Right lobe of liver (tissue), 6 donors: ENCODE measurements around the gene MAP1B. TPM values are rescaled to one million over a fixed set of nuclear protein-coding genes. Genes with fewer than 3 reads are reported as not detected.

Experiments used
- ATAC-seq, 4 donors: fragments of 200-7000 bp; cut with Tn5 transposase; one replicate each; pipeline ENCODE4 v1.9.1; 2020; ENCODE audit warnings: mild to moderate bottlenecking in 4 of 4, moderate library complexity in 4 of 4
- DNase-seq, 3 donors: peaks; one replicate each; pipeline ENCODE4 v3.0.0-alpha.2; 2020
- H3K27ac ChIP-seq, 3 donors: fragments of 200-600 bp; one replicate each; pipeline ENCODE4 v1.8.0; 2022
- H3K27me3 ChIP-seq, 2 donors: fragments of 200-600 bp; one replicate each; pipeline ENCODE4 v1.8.0; 2022
- H3K36me3 ChIP-seq, 4 donors: fragments of 200-600 bp; sonication (generic) in 1 of 4; one replicate each; pipeline versions ENCODE4 v1.5.1 to v1.8.0; 2017 to 2022; ENCODE audit warnings: control low read depth in 1 of 4
- H3K4me1 ChIP-seq, 4 donors: fragments of 200-600 bp; sonication (generic) in 1 of 4; one replicate each; pipeline versions ENCODE4 v1.5.1 to v1.8.0; 2017 to 2022; ENCODE audit warnings: control low read depth in 1 of 4
- H3K4me3 ChIP-seq, 3 donors: fragments of 200-600 bp; one replicate each; pipeline ENCODE4 v1.8.0; 2022
- H3K9me3 ChIP-seq, 4 donors: fragments of 200-600 bp; sonication (generic) in 1 of 4; one replicate each; pipeline versions ENCODE4 v1.5.1 to v1.8.0; 2017 to 2022; ENCODE audit warnings: control low read depth in 1 of 4
- POLR2A ChIP-seq: fragments of 450-650 bp; IDR thresholded peaks from one replicate; pipeline ENCODE4 v1.6.1; 2017; ENCODE audit warnings: antibody characterized with exemption, mild to moderate bottlenecking
- WGBS: methylation state at CpG from one replicate; pipeline ENCODE4 v1.1.6; 2018; ENCODE audit warnings: low coverage, low lambda C conversion rate; ENCODE audit not compliant: insufficient coverage; ENCODE audit errors: missing lambda C conversion rate; 5-methylcytosine and 5-hydroxymethylcytosine counted together
- intact Hi-C, 2 donors: fragments of 100-400 bp; cut with DNase I; formaldehyde crosslinking; loops; one replicate each; pipeline versions ENCODE4 v1.11.2 to v1.14.1; 2022
- total RNA-seq, 6 experiments: library from RNA; depleted of rRNA in 2 of 6; stranded (reverse); fragments of >200 nt in 2 of 6; fragmentation: NEBNext Ultra II Directional in 3 of 6; extraction: Animal tissue kit (Norgen Biotek cat#: 25700) in 3 of 6; gene quantifications; one replicate each; pipeline versions ENCODE4 v1.1.0 to v1.2.4, GENCODE V29; 2016 to 2023
- TF ChIP-seq, protein P1 (sequence below), 4 donors: fragments of 200-600 bp in 3 of 4; fragments of 450-650 bp in 1 of 4; IDR thresholded peaks; one replicate each; pipeline versions ENCODE4 v1.5.1 to v1.8.0; 2016 to 2022; ENCODE audit warnings: antibody characterized with exemption in 4 of 4, mild to moderate bottlenecking in 2 of 4
- donor health status: DM: no; HTN: yes; CAD: no.
- donor health status: DM: no; HTN: no; CAD: no.
- donor health status: DM: no; HTN: no; CAD: no.
- donor health status: DM: no; HTN: yes; CAD: no.
- donor health status: DM: no; HTN: yes; CAD: no.

The MAP1B gene
- total RNA-seq, 6 experiments from 2014 or later: 2.4 to 14.0 (median 5.3) TPM

DNA sequence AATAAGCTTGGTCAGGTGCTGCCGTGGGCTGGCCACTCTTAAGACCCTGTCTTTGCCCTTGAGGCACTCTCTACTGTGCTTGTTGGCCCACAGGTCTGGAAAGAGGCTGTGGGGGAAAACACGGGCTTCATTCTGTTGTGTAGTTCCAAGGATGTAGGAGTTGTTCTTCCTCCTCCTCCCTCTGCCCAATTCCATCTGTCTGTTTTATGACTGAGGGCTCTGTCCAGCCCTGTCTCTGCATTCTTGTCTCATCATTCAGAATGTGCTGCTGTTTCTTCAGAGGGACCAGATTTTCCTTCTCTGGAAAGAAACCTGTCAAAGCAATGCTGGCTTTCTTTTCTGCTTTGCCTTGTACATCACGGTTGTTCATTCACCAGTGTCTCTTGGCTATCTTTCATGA is 84.1 kb downstream of the MAP1B start:
- Histone ChIP-seq H3K9me3 (no peaks in the 10 kb centered on the region), H3K27me3 (no peaks in the 10 kb centered on the region), H3K4me3 (no peak overlapping the region), H3K4me1 (no peaks in the 10 kb centered on the region), H3K36me3 (no peaks in the 10 kb centered on the region), H3K27ac (no peak overlapping the region)
- ATAC-seq: no peak
- WGBS: 26% methylated on average over 3 of the region's 3 CpGs
- no peak for DNase-seq
- intact Hi-C loops: no loop called here
- TF ChIP-seq POLR2A: no peak
- TF ChIP-seq, protein P1, sequence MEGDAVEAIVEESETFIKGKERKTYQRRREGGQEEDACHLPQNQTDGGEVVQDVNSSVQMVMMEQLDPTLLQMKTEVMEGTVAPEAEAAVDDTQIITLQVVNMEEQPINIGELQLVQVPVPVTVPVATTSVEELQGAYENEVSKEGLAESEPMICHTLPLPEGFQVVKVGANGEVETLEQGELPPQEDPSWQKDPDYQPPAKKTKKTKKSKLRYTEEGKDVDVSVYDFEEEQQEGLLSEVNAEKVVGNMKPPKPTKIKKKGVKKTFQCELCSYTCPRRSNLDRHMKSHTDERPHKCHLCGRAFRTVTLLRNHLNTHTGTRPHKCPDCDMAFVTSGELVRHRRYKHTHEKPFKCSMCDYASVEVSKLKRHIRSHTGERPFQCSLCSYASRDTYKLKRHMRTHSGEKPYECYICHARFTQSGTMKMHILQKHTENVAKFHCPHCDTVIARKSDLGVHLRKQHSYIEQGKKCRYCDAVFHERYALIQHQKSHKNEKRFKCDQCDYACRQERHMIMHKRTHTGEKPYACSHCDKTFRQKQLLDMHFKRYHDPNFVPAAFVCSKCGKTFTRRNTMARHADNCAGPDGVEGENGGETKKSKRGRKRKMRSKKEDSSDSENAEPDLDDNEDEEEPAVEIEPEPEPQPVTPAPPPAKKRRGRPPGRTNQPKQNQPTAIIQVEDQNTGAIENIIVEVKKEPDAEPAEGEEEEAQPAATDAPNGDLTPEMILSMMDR (IDR thresholded peaks at IDR 0.05): no peak

DNA sequence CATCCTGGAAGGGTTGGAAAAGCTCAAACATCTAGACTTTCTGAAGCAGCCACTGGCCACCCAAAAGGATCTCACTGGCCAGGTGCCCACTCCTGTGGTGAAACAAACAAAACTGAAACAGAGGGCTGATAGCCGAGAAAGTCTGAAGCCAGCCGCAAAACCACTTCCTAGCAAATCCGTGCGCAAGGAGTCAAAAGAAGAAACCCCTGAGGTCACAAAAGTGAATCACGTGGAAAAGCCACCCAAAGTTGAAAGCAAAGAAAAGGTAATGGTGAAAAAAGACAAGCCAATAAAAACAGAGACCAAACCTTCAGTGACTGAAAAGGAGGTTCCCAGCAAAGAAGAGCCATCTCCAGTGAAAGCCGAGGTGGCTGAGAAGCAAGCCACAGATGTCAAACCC is 87.6 kb downstream of the MAP1B start:
- DNase-seq: no peak
- WGBS: 70% methylated on average over 6 of the region's 6 CpGs
- intact Hi-C loops: no loop called here
- Histone ChIP-seq H3K36me3 (no peaks in the 10 kb centered on the region), H3K9me3 (no peaks in the 10 kb centered on the region), H3K4me3 (no peak overlapping the region), H3K4me1 (no peaks in the 10 kb centered on the region), H3K27me3 (no peaks in the 10 kb centered on the region), H3K27ac (no peak overlapping the region)
- no peak for ATAC-seq
- no peak for TF ChIP-seq POLR2A

DNA sequence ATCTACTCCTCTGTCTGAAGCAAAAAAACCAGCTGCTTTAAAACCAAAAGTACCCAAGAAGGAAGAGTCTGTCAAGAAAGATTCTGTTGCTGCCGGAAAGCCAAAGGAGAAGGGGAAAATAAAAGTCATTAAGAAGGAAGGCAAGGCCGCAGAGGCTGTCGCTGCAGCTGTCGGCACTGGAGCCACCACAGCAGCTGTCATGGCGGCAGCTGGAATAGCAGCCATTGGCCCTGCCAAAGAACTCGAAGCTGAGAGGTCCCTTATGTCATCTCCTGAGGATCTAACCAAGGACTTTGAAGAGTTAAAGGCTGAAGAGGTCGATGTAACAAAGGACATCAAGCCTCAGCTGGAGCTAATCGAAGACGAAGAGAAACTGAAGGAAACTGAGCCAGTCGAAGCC is 88.3 kb downstream of the MAP1B start:
- DNase-seq (no peak), ATAC-seq (no peak)
- no peaks in the 10 kb centered on the region for H3K27me3 ChIP-seq
- 80% methylated on average over 9 of the region's 10 CpGs for WGBS
- no peak for TF ChIP-seq POLR2A
- TF ChIP-seq, protein P1 (IDR thresholded peaks at IDR 0.05): no peak
- intact Hi-C loops: no loop called here
- H3K27ac ChIP-seq: no peak overlapping the region
- H3K4me1 ChIP-seq: no peaks in the 10 kb centered on the region
- H3K9me3 ChIP-seq: no peaks in the 10 kb centered on the region
- no peaks in the 10 kb centered on the region for H3K36me3 ChIP-seq
- H3K4me3 ChIP-seq: no peak overlapping the region

DNA sequence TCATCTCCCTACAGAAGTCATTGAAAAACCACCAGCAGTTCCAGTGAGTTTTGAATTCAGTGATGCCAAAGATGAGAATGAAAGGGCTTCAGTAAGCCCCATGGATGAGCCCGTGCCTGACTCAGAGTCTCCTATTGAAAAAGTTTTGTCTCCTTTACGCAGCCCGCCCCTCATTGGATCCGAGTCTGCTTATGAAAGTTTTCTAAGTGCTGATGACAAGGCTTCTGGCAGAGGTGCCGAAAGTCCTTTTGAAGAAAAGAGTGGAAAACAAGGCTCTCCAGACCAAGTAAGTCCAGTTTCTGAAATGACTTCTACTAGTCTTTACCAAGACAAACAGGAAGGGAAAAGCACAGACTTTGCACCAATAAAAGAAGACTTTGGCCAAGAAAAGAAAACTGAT is 90.1 kb downstream of the MAP1B start:
- no peak for ATAC-seq
- TF ChIP-seq, protein P1 (IDR thresholded peaks at IDR 0.05): no peak
- no peak for TF ChIP-seq POLR2A
- 67% methylated on average over 4 of the region's 5 CpGs for WGBS
- no peak overlapping the region for H3K4me3 ChIP-seq
- H3K36me3 ChIP-seq: no peaks in the 10 kb centered on the region
- no peak overlapping the region for H3K27ac ChIP-seq
- no peaks in the 10 kb centered on the region for H3K4me1 ChIP-seq
- H3K27me3 ChIP-seq: no peaks in the 10 kb centered on the region
- DNase-seq: no peak
- intact Hi-C loops: no loop called here
- no peaks in the 10 kb centered on the region for H3K9me3 ChIP-seq

DNA sequence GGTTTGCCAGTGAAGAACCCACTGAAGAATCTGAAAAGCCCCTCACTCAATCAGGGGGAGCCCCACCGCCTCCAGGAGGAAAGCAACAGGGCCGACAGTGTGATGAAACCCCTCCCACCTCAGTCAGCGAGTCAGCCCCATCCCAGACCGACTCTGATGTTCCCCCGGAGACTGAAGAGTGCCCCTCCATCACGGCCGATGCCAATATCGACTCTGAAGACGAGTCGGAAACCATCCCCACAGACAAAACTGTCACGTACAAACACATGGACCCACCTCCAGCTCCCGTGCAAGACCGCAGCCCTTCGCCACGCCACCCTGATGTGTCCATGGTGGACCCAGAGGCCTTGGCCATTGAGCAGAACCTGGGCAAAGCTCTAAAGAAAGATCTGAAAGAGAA is 92.4 kb downstream of the MAP1B start:
- no peak for DNase-seq
- no peaks in the 10 kb centered on the region for H3K9me3 ChIP-seq
- no peak overlapping the region for H3K4me3 ChIP-seq
- no peaks in the 10 kb centered on the region for H3K27me3 ChIP-seq
- intact Hi-C loops: no loop called here
- WGBS: 90% methylated on average over 12 of the region's 15 CpGs
- TF ChIP-seq, protein P1 (IDR thresholded peaks at IDR 0.05): no peak
- TF ChIP-seq POLR2A: no peak
- H3K4me1 ChIP-seq: no peaks in the 10 kb centered on the region
- no peak overlapping the region for H3K27ac ChIP-seq
- ATAC-seq: no peak
- H3K36me3 ChIP-seq: no peaks in the 10 kb centered on the region
